ENCODE data around the gene ARHGAP26.

GRCh38 chr5:142969186-142969585 lies 199.0 kb downstream of the ARHGAP26 start:
- TF ChIP-seq CTCF (IDR thresholded peaks at IDR 0.05) = no peak
- no peak for TF ChIP-seq POLR2A (IDR thresholded peaks at IDR 0.05)

Measured in lower leg skin (tissue), 3 donors.